Measurements from ENCODE around the gene ABLIM2.

GRCh38 chr4:8108261-8108660, 50.4 kb downstream of the ABLIM2 start:
- TF ChIP-seq MAX (IDR thresholded peaks at IDR 0.05) (no peak), EZH2 (IDR thresholded peaks at IDR 0.05) (no peak), SP1 (IDR thresholded peaks at IDR 0.05; ENCODE audit: low read depth) (no peak), POLR2A (IDR thresholded peaks at IDR 0.05; ENCODE audit: borderline replicate concordance, extremely low read depth, insufficient read depth, insufficient read length) (no peak), POLR2AphosphoS5 (IDR thresholded peaks at IDR 0.05; ENCODE audit: low read depth, low read length) (no peak)
- TF ChIP-seq, protein P1, sequence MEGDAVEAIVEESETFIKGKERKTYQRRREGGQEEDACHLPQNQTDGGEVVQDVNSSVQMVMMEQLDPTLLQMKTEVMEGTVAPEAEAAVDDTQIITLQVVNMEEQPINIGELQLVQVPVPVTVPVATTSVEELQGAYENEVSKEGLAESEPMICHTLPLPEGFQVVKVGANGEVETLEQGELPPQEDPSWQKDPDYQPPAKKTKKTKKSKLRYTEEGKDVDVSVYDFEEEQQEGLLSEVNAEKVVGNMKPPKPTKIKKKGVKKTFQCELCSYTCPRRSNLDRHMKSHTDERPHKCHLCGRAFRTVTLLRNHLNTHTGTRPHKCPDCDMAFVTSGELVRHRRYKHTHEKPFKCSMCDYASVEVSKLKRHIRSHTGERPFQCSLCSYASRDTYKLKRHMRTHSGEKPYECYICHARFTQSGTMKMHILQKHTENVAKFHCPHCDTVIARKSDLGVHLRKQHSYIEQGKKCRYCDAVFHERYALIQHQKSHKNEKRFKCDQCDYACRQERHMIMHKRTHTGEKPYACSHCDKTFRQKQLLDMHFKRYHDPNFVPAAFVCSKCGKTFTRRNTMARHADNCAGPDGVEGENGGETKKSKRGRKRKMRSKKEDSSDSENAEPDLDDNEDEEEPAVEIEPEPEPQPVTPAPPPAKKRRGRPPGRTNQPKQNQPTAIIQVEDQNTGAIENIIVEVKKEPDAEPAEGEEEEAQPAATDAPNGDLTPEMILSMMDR (IDR thresholded peaks at IDR 0.05 in 2 of 3, conservative IDR thresholded peaks at IDR 0.05 in 1 of 3; ENCODE audit: borderline replicate concordance in 1 of 3, insufficient read depth in 1 of 3, low read depth in 2 of 3, low read length in 2 of 3) = no peak
- TF ChIP-seq, protein P2, sequence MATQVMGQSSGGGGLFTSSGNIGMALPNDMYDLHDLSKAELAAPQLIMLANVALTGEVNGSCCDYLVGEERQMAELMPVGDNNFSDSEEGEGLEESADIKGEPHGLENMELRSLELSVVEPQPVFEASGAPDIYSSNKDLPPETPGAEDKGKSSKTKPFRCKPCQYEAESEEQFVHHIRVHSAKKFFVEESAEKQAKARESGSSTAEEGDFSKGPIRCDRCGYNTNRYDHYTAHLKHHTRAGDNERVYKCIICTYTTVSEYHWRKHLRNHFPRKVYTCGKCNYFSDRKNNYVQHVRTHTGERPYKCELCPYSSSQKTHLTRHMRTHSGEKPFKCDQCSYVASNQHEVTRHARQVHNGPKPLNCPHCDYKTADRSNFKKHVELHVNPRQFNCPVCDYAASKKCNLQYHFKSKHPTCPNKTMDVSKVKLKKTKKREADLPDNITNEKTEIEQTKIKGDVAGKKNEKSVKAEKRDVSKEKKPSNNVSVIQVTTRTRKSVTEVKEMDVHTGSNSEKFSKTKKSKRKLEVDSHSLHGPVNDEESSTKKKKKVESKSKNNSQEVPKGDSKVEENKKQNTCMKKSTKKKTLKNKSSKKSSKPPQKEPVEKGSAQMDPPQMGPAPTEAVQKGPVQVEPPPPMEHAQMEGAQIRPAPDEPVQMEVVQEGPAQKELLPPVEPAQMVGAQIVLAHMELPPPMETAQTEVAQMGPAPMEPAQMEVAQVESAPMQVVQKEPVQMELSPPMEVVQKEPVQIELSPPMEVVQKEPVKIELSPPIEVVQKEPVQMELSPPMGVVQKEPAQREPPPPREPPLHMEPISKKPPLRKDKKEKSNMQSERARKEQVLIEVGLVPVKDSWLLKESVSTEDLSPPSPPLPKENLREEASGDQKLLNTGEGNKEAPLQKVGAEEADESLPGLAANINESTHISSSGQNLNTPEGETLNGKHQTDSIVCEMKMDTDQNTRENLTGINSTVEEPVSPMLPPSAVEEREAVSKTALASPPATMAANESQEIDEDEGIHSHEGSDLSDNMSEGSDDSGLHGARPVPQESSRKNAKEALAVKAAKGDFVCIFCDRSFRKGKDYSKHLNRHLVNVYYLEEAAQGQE (IDR thresholded peaks at IDR 0.05; ENCODE audit: low read depth) = no peak
